ENCODE measurements around the gene CIART.

DNA sequence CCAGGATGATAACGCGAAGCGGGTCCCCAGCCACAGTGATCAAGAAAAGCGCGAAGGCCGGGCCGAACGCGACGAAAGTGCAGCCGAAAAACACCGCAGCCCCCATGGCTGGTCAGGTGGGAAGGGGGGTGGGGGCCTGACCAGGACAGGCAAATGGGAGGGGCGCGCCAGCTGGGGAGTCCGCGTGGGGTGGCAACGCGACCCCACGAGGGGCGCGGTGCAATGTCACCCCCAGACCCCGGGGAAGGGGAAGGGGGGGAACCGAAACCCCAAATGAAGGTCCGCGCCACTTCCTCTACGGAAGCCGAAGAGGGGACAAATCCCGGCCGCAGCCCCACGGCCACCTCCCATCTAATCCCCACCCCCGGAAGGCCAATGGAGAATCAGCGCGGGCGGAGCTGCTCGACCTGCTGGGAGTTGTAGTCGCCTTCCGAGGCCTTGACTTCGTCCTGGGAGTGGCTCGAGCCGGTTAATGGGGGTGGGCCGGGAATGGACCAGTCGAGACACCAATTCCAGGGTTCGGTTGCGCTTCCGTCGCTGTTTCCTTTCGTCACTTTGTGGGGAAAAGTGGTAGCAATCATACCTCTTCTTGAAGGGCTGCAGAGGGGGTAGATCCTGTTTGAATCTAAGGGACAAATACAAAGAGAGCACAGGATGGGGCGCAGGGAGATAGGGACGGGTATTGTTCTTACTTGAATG is 13.5 kb upstream of the CIART start, which contains the start of gene APH1A:
- TF ChIP-seq ZNF8 (CRISPR knock-in tag; IDR thresholded peaks at IDR 0.05) (no peak), CREB5 (CRISPR knock-in tag; IDR thresholded peaks at IDR 0.05; ENCODE audit: low read depth) (no peak), SNAI2 (CRISPR knock-in tag; IDR thresholded peaks at IDR 0.05) (no peak), OSR1 (CRISPR knock-in tag; IDR thresholded peaks at IDR 0.05) (no peak), ZFP3 (CRISPR knock-in tag; IDR thresholded peaks at IDR 0.05) (no peak), GLIS3 (CRISPR knock-in tag; IDR thresholded peaks at IDR 0.05) (no peak), CSDC2 (CRISPR knock-in tag; IDR thresholded peaks at IDR 0.05) (no peak), ESRRG (CRISPR knock-in tag; IDR thresholded peaks at IDR 0.05) (no peak), ZNF70 (CRISPR knock-in tag; IDR thresholded peaks at IDR 0.05) (no peak), ARNTL (CRISPR knock-in tag; IDR thresholded peaks at IDR 0.05; ENCODE audit: borderline replicate concordance, low read depth) (no peak), POU6F1 (CRISPR knock-in tag; IDR thresholded peaks at IDR 0.05; ENCODE audit: borderline replicate concordance, low read depth) (no peak), ISL1 (CRISPR knock-in tag; IDR thresholded peaks at IDR 0.05) (no peak)
- TF ChIP-seq, protein P1, sequence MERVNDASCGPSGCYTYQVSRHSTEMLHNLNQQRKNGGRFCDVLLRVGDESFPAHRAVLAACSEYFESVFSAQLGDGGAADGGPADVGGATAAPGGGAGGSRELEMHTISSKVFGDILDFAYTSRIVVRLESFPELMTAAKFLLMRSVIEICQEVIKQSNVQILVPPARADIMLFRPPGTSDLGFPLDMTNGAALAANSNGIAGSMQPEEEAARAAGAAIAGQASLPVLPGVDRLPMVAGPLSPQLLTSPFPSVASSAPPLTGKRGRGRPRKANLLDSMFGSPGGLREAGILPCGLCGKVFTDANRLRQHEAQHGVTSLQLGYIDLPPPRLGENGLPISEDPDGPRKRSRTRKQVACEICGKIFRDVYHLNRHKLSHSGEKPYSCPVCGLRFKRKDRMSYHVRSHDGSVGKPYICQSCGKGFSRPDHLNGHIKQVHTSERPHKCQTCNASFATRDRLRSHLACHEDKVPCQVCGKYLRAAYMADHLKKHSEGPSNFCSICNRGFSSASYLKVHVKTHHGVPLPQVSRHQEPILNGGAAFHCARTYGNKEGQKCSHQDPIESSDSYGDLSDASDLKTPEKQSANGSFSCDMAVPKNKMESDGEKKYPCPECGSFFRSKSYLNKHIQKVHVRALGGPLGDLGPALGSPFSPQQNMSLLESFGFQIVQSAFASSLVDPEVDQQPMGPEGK (CRISPR knock-in tag; IDR thresholded peaks at IDR 0.05; ENCODE audit: borderline replicate concordance): no peak
